Panc1 (cell line): ENCODE data around the gene LTN1.

Source experiments
- CTCF ChIP-seq: fragments of 450-650 bp; IDR thresholded peaks from 2 replicates; pipeline ENCODE4 v1.5.1; 2017; ENCODE audit warnings: mild to moderate bottlenecking
- SIN3A ChIP-seq: IDR thresholded peaks from 2 replicates; pipeline ENCODE4 v1.6.1; 2012; ENCODE audit warnings: low read depth, mild to moderate bottlenecking, low read length, moderate library complexity, borderline replicate concordance; ENCODE audit not compliant: insufficient read depth
- TCF7L2 ChIP-seq: IDR thresholded peaks from 2 replicates; pipeline ENCODE4 v1.6.1; 2011; ENCODE audit warnings: mild to moderate bottlenecking, low read depth, low read length, inconsistent platforms

GRCh38 chr21:28899744-28900143, 92.9 kb downstream of the LTN1 start:
- TF ChIP-seq CTCF, result no peak
- TF ChIP-seq SIN3A, result no peak
- TF ChIP-seq TCF7L2, result no peak
